Lower leg skin (tissue), 3 donors: ENCODE results near the gene ZC3HAV1L.

Experiments used
- POLR2A ChIP-seq, 2 donors: fragments of 450-650 bp; IDR thresholded peaks; one replicate each; pipeline ENCODE4 v1.6.1; 2016 to 2017; ENCODE audit warnings: antibody characterized with exemption in 2 of 2, mild to moderate bottlenecking in 1 of 2, moderate library complexity in 1 of 2
- TF ChIP-seq, protein P1 (sequence below), 3 donors: fragments of 450-650 bp; IDR thresholded peaks; one replicate each; pipeline ENCODE4 v1.5.1; 2016; ENCODE audit warnings: antibody characterized with exemption in 3 of 3, mild to moderate bottlenecking in 3 of 3, moderate library complexity in 2 of 3

DNA sequence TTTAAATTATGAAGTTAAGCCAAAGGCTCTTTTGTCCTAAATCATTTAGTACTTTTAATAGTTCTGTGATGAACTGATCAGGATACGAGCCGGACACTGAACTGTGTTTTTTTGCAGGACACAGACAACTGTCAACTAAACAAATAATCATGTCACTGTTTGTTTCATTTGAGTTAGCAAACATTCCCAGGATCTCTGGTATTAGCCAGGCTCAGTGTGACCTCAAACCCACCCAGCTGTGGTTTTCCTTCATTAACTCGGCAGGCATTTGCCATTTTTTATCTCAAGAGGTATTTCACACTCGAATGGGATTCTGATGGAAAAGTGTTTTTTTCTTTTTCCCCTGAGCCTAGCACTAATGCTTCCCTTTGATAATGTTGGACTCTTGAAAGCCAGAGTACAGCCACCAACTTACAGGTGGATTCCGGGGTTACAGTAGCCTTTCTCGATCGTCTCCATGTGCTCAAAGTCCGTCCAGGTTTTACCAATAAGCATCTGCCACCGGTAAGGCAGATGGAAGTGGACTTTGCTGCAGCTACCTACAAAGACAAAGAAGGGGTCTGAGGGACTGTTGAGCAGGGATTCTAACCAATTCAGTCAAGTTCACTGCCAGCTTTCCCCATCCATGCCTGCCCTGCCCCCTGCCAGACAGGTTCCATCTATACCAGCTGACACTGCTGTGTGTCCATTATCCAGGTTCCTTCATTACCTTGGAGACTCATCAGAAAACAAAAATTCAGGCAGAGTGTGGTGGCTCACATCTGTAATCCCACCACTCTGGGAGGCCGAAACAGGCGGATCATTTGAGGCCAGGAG is 40.2 kb upstream of the ZC3HAV1L start:
- TF ChIP-seq POLR2A (IDR thresholded peaks at IDR 0.05): no peak
- TF ChIP-seq, protein P1, sequence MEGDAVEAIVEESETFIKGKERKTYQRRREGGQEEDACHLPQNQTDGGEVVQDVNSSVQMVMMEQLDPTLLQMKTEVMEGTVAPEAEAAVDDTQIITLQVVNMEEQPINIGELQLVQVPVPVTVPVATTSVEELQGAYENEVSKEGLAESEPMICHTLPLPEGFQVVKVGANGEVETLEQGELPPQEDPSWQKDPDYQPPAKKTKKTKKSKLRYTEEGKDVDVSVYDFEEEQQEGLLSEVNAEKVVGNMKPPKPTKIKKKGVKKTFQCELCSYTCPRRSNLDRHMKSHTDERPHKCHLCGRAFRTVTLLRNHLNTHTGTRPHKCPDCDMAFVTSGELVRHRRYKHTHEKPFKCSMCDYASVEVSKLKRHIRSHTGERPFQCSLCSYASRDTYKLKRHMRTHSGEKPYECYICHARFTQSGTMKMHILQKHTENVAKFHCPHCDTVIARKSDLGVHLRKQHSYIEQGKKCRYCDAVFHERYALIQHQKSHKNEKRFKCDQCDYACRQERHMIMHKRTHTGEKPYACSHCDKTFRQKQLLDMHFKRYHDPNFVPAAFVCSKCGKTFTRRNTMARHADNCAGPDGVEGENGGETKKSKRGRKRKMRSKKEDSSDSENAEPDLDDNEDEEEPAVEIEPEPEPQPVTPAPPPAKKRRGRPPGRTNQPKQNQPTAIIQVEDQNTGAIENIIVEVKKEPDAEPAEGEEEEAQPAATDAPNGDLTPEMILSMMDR (IDR thresholded peaks at IDR 0.05): no peak
